KBM-7 (cell line): ENCODE measurements around the gene SIX4.
"Not testable (repeated sequence)": the region's sequence is repeated elsewhere in the genome, so short reads cannot be mapped to it uniquely, and the experiment has no call there.

Source experiments
- DNase-seq: peaks from one replicate; pipeline ENCODE4 v3.0.0-alpha.2; 2015
- in situ Hi-C: fragments of 300-500 bp; cut with MboI; formaldehyde crosslinking; loops from 2 replicates; pipeline ENCODE4 v1.14.3; 2020; ENCODE audit warnings: low sequenced_read_pairs, low pct_unique_long_range_greater_than_20kb, mixed read lengths

The SIX4 gene

GRCh38 chr14:60723907-60724618 lies at the start of gene SIX4:
Gene SIX4, minus strand, starts transcription at chr14:60724351. Its CDS starts 277 bp downstream, at chr14:60724074.
- peak; percentile 77 for DNase-seq
- in situ Hi-C loops, result no loop called here

- in situ Hi-C loops, result no loop called here
- no peak for DNase-seq
These were observed 49.4 kb upstream of the SIX4 start for GRCh38 chr14:60773558-60773957.

GRCh38 chr14:60771117-60771516 lies 47.0 kb upstream of the SIX4 start:
- in situ Hi-C loops, result no loop called here
- DNase-seq, result peak; percentile 9

GRCh38 chr14:60768602-60769001 lies 44.5 kb upstream of the SIX4 start:
- DNase-seq, result no peak
- in situ Hi-C loops, result no loop called here

- DNase-seq, result no peak
- in situ Hi-C loops, result no loop called here
These were observed 36.7 kb upstream of the SIX4 start for GRCh38 chr14:60760644-60761364.

GRCh38 chr14:60760209-60760608 lies 36.1 kb upstream of the SIX4 start:
- no peak for DNase-seq
- in situ Hi-C loops, result no loop called here

- no peak for DNase-seq
- in situ Hi-C loops, result no loop called here
These were observed 34.7 kb upstream of the SIX4 start for GRCh38 chr14:60758885-60759284.

GRCh38 chr14:60757567-60758002 lies 33.4 kb upstream of the SIX4 start:
- no peak for DNase-seq
- in situ Hi-C loops, result no loop called here

- in situ Hi-C loops, result no loop called here
- no peak for DNase-seq
These were observed 32.7 kb upstream of the SIX4 start for GRCh38 chr14:60756847-60757246.

- in situ Hi-C loops, result no loop called here
- peak; percentile 93 for DNase-seq
These were observed 29.3 kb upstream of the SIX4 start for GRCh38 chr14:60753264-60754119.

- in situ Hi-C loops, result no loop called here
- DNase-seq, result no peak
These were observed 20.4 kb upstream of the SIX4 start for GRCh38 chr14:60744566-60744965.

GRCh38 chr14:60738843-60739508 lies 14.8 kb upstream of the SIX4 start:
- DNase-seq, result peak; percentile 38
- in situ Hi-C loops, result no loop called here

- in situ Hi-C loops, result no loop called here
- DNase-seq, result no peak
These were observed 12.3 kb upstream of the SIX4 start for GRCh38 chr14:60736494-60736893.

GRCh38 chr14:60735416-60735815 lies 11.3 kb upstream of the SIX4 start:
- in situ Hi-C loops, result no loop called here
- no peak for DNase-seq

- DNase-seq, result peak; percentile 84
- in situ Hi-C loops, result no loop called here
These were observed 10.5 kb upstream of the SIX4 start, which contains the start of gene MNAT1 for GRCh38 chr14:60734465-60735242. Gene MNAT1, plus strand, starts transcription at chr14:60734761. Its CDS starts 102 bp downstream, at chr14:60734863.

GRCh38 chr14:60732840-60733483 lies 8.8 kb upstream of the SIX4 start:
- in situ Hi-C loops, result no loop called here
- no peak for DNase-seq

GRCh38 chr14:60731291-60731690 lies 7.1 kb upstream of the SIX4 start:
- in situ Hi-C loops, DNase-seq: not testable (repeated sequence)
